Islet precursor cell (in vitro differentiated cells): ENCODE results near the gene IFNGR2.
"Not testable (repeated sequence)": the region's sequence is repeated elsewhere in the genome, so short reads cannot be mapped to it uniquely, and the experiment has no call there.

Experiments
- DNase-seq: peaks from one replicate; pipeline ENCODE4 v3.0.0-alpha.2; 2018

Gene IFNGR2

GRCh38 chr21:33403128-33403785, at the start of gene IFNGR2:
Gene IFNGR2, plus strand, starts transcription at chr21:33403413. Its CDS starts 131 bp downstream, at chr21:33403544.
- peak; percentile 68 for DNase-seq

GRCh38 chr21:33355355-33355754, 47.9 kb upstream of the IFNGR2 start:
- no peak for DNase-seq

GRCh38 chr21:33355996-33356395, 47.2 kb upstream of the IFNGR2 start:
- no peak for DNase-seq

- no peak for DNase-seq
These were observed 46.0 kb upstream of the IFNGR2 start for GRCh38 chr21:33357177-33357576.

- no peak for DNase-seq
These were observed 43.8 kb upstream of the IFNGR2 start for GRCh38 chr21:33359446-33359845.

- DNase-seq = no peak
These were observed 42.9 kb upstream of the IFNGR2 start for GRCh38 chr21:33360281-33360680.

- DNase-seq = peak; percentile 91
These were observed 42.2 kb upstream of the IFNGR2 start for GRCh38 chr21:33360881-33361602.

GRCh38 chr21:33362044-33362555, 41.1 kb upstream of the IFNGR2 start:
- DNase-seq = peak; percentile 76

- not testable (repeated sequence) for DNase-seq
These were observed 39.2 kb upstream of the IFNGR2 start for GRCh38 chr21:33363911-33364609.

GRCh38 chr21:33364830-33365229, 38.4 kb upstream of the IFNGR2 start:
- no peak for DNase-seq

GRCh38 chr21:33367309-33367973, 35.8 kb upstream of the IFNGR2 start:
- peak; percentile 81 for DNase-seq

- no peak for DNase-seq
These were observed 35.1 kb upstream of the IFNGR2 start for GRCh38 chr21:33368124-33368523.

- peak; percentile 71 for DNase-seq
These were observed 34.6 kb upstream of the IFNGR2 start for GRCh38 chr21:33368576-33368975.

- no peak for DNase-seq
These were observed 33.6 kb upstream of the IFNGR2 start for GRCh38 chr21:33369586-33369985.

- no peak for DNase-seq
These were observed 32.9 kb upstream of the IFNGR2 start for GRCh38 chr21:33370305-33370704.

GRCh38 chr21:33371366-33371765, 31.8 kb upstream of the IFNGR2 start:
- no peak for DNase-seq

- DNase-seq = no peak
These were observed 30.6 kb upstream of the IFNGR2 start for GRCh38 chr21:33372582-33372981.

- peak; percentile 72 for DNase-seq
These were observed 29.8 kb upstream of the IFNGR2 start for GRCh38 chr21:33373451-33373850.

- no peak for DNase-seq
These were observed 29.1 kb upstream of the IFNGR2 start for GRCh38 chr21:33374080-33374449.

- no peak for DNase-seq
These were observed 28.6 kb upstream of the IFNGR2 start for GRCh38 chr21:33374450-33375096.

- no peak for DNase-seq
These were observed 28.0 kb upstream of the IFNGR2 start for GRCh38 chr21:33375101-33375644.

- no peak for DNase-seq
These were observed 25.8 kb upstream of the IFNGR2 start for GRCh38 chr21:33377221-33377920.
